GM12878 (cell line): ENCODE measurements around the gene ERICH2. TPM values are rescaled to one million over a fixed set of nuclear protein-coding genes. Genes with fewer than 3 reads are reported as not detected.

ENCODE experiments used
- ATAC-seq: fragments of 200-7000 bp; cut with Tn5 transposase; 3 replicates; pipeline ENCODE4 v1.9.1; 2020; ENCODE audit warnings: mild to moderate bottlenecking, moderate library complexity
- BruUV-seq: library from RNA; stranded (reverse); fragments of 400-500 nt; replicated peaks from 2 replicates; lab custom pipeline; 2021; lab: Mats Ljungman, UMichigan
- CTCF ChIA-PET: fragments of 300-600 bp; sonication (Branson Sonifier 250); formaldehyde crosslinking; extraction: SDS; loops from one replicate; lab custom pipeline; 2021; ENCODE audit warnings: inconsistent platforms; lab: Yijun Ruan, JAX
- POLR2A ChIA-PET: fragments of 350-600 bp; formaldehyde crosslinking; extraction: SDS; loops from one replicate; lab custom pipeline; 2021; ENCODE audit warnings: inconsistent platforms; lab: Charles Lee
- RAD21 ChIA-PET: fragments of 300-600 bp; sonication (Branson Sonifier 250); formaldehyde crosslinking; loops from one replicate; lab custom pipeline; 2023; ENCODE audit warnings: antibody characterized with exemption; ENCODE audit not compliant: unreplicated experiment; lab: Charles Lee
- SMC1A ChIA-PET: fragments of 300-600 bp; sonication (Branson Sonifier 250); formaldehyde crosslinking; loops from one replicate; lab custom pipeline; 2023; ENCODE audit not compliant: unreplicated experiment, uncharacterized antibody; lab: Charles Lee
- DNase-seq: peaks from one replicate; pipeline ENCODE4 v3.0.0-alpha.2; 2011; ENCODE audit warnings: low read depth, low spot score
- FAIRE-seq: peaks from 3 replicates; lab custom pipeline; 2011; peaks lifted over from hg19 to GRCh38; lab: Jason Lieb, UNC
- H2AFZ ChIP-seq: 2 replicates; pipeline ENCODE4 v1.6.0; 2011; ENCODE audit warnings: low read depth, low read length, control low read depth; ENCODE audit not compliant: control insufficient read depth
- H3K27ac ChIP-seq: 2 replicates; pipeline ENCODE4 v1.5.1; 2011; ENCODE audit warnings: control low read depth; ENCODE audit not compliant: control insufficient read depth, insufficient read depth
- H3K27me3 ChIP-seq, 2 experiments: replicated peaks in 1 of 2; 2 replicates each; pipeline versions ENCODE4 v1.6.0 to v1.6.1; 2011; ENCODE audit warnings: low read length in 1 of 2; ENCODE audit not compliant: control insufficient read depth in 2 of 2, insufficient read depth in 2 of 2
- H3K36me3 ChIP-seq, 2 experiments: 2 replicates each; pipeline ENCODE4 v1.5.1; 2011; ENCODE audit warnings: low read length in 1 of 2; ENCODE audit not compliant: control insufficient read depth in 2 of 2, insufficient read depth in 2 of 2
- H3K4me1 ChIP-seq: 2 replicates; pipeline ENCODE4 v1.6.1; 2011; ENCODE audit warnings: mild to moderate bottlenecking, low read length, moderate library complexity, mixed read lengths; ENCODE audit not compliant: control insufficient read depth, insufficient read depth
- H3K4me2 ChIP-seq: 2 replicates; pipeline ENCODE4 v1.6.0; 2011; ENCODE audit warnings: control low read depth; ENCODE audit not compliant: control insufficient read depth, insufficient read depth
- H3K4me3 ChIP-seq: fragments of 200-600 bp; sonication (generic); 2 replicates; pipeline ENCODE4 v1.5.1; 2016
- H3K79me2 ChIP-seq: 2 replicates; pipeline ENCODE4 v1.6.0; 2011; ENCODE audit warnings: low read length; ENCODE audit not compliant: control insufficient read depth, insufficient read depth
- H3K9ac ChIP-seq: 2 replicates; pipeline ENCODE4 v1.8.0; 2011; ENCODE audit warnings: low read length, control low read depth, mixed read lengths; ENCODE audit not compliant: control insufficient read depth, insufficient read depth
- H3K9me3 ChIP-seq: replicated peaks from 3 replicates; pipeline ENCODE4 v1.5.1; 2011; ENCODE audit warnings: mild to moderate bottlenecking, low read length; ENCODE audit not compliant: control insufficient read depth, insufficient read depth
- H4K20me1 ChIP-seq: 2 replicates; pipeline ENCODE4 v1.6.0; 2011; ENCODE audit not compliant: control insufficient read depth, insufficient read depth
- CHD2 ChIP-seq: IDR thresholded peaks from 2 replicates; pipeline ENCODE4 v1.6.1; 2011; ENCODE audit warnings: low read depth, low read length, improper control_type of control experiment, borderline replicate concordance
- FOS ChIP-seq: IDR thresholded peaks from 3 replicates; pipeline ENCODE4 v1.6.1; 2011; ENCODE audit warnings: borderline replicate concordance; ENCODE audit not compliant: insufficient read length; ENCODE audit errors: extremely low read depth
- KDM1A ChIP-seq: fragments of 200-600 bp; sonication (generic); IDR thresholded peaks from 2 replicates; pipeline ENCODE4 v1.6.1; 2016; ENCODE audit warnings: borderline replicate concordance
- NFYA ChIP-seq: IDR thresholded peaks from 2 replicates; pipeline ENCODE4 v1.6.1; 2011; ENCODE audit warnings: low read depth, mild to moderate bottlenecking, low read length, improper control_type of control experiment, borderline replicate concordance
- NR2C1 ChIP-seq: fragments of 450-650 bp; IDR thresholded peaks from 2 replicates; pipeline ENCODE4 v1.6.1; 2017; ENCODE audit warnings: antibody characterized with exemption, mild to moderate bottlenecking, moderate library complexity
- PAX5 ChIP-seq: IDR thresholded peaks from 2 replicates; pipeline ENCODE4 v1.6.1; 2011; ENCODE audit warnings: low read depth, low read length, borderline replicate concordance
- SIX5 ChIP-seq: IDR thresholded peaks from 2 replicates; pipeline ENCODE4 v1.6.1; 2011; ENCODE audit warnings: mild to moderate bottlenecking, low read depth, low read length, moderate library complexity; ENCODE audit not compliant: severe bottlenecking
- STAT3 ChIP-seq: IDR thresholded peaks from 2 replicates; pipeline ENCODE4 v1.6.1; 2011; ENCODE audit warnings: low read depth, low read length, improper control_type of control experiment
- SUZ12 ChIP-seq: fragments of 200-600 bp; sonication (generic); IDR thresholded peaks from one replicate; pipeline ENCODE4 v1.6.1; 2018; ENCODE audit warnings: antibody characterized with exemption, mild to moderate bottlenecking; ENCODE audit not compliant: unreplicated experiment
- YY1 ChIP-seq: IDR thresholded peaks from 2 replicates; pipeline ENCODE4 v1.6.1; 2011; ENCODE audit warnings: low read depth, mild to moderate bottlenecking, low read length
- ZNF622 ChIP-seq: fragments of 450-650 bp; IDR thresholded peaks from 2 replicates; pipeline ENCODE4 v1.6.1; 2017; ENCODE audit warnings: mild to moderate bottlenecking, inconsistent platforms
- ZSCAN29 ChIP-seq: fragments of 450-650 bp; IDR thresholded peaks from 2 replicates; pipeline ENCODE4 v1.6.1; 2017; ENCODE audit warnings: mild to moderate bottlenecking, moderate library complexity
- WGBS: methylation state at CpG from one replicate; pipeline ENCODE4 v1.1.6; 2016; ENCODE audit warnings: low lambda C conversion rate; ENCODE audit not compliant: insufficient replicate concordance, insufficient coverage; ENCODE audit errors: missing lambda C conversion rate; 5-methylcytosine and 5-hydroxymethylcytosine counted together
- in situ Hi-C: fragments of 300-500 bp; cut with MboI; formaldehyde crosslinking; loops from 9 replicates; pipeline ENCODE4 v1.14.3; 2018; ENCODE audit warnings: mixed read lengths
- intact Hi-C: fragments of 100-400 bp; cut with micrococcal nuclease; formaldehyde crosslinking; loops from one replicate; pipeline ENCODE4 v1.14.2; 2022; ENCODE audit not compliant: unreplicated experiment
- polyA plus RNA-seq, 11 experiments: library from polyadenylated mRNA; depleted of rRNA in 4 of 11; unstranded in 6 of 11; stranded (reverse) in 5 of 11; fragments of >200 nt; fragmentation: Nextera tagmentation in 4 of 11; fragmentation: Illumina TruSeq in 1 of 11; extraction: Ambion mirVana in 4 of 11; extraction: Trizol in 1 of 11; gene quantifications; 1 replicate in 1 of 11; 2 replicates in 10 of 11; pipeline versions ENCODE4 v1.2.1 to v1.2.3, GENCODE V29; 2011 to 2016; ENCODE audit warnings: inconsistent platforms in 2 of 11, missing spikeins in 2 of 11, low read depth in 1 of 11
- total RNA-seq, 4 experiments: library from RNA; depleted of rRNA in 3 of 4; stranded (reverse); fragments of >200 nt in 3 of 4; fragmentation: Illumina TruSeq in 1 of 4; extraction: Trizol in 1 of 4; gene quantifications; 2 replicates each; pipeline versions ENCODE4 v1.2.1 to v1.2.3, GENCODE V29; 2013 to 2021
- TF ChIP-seq, protein P1 (sequence below): fragments of 450-650 bp; IDR thresholded peaks from 2 replicates; pipeline ENCODE4 v1.6.1; 2014; ENCODE audit warnings: mild to moderate bottlenecking
- TF ChIP-seq, protein P2 (sequence below): fragments of 450-650 bp; formaldehyde crosslinking; IDR thresholded peaks from 2 replicates; pipeline ENCODE4 v1.4.0; 2020; ENCODE audit warnings: mild to moderate bottlenecking, moderate library complexity
- TF ChIP-seq, protein P3 (sequence below): IDR thresholded peaks from 2 replicates; pipeline ENCODE4 v1.6.1; 2011; ENCODE audit warnings: low read depth, low read length, improper control_type of control experiment, borderline replicate concordance

Gene ERICH2
- total and polyA plus RNA-seq, 10 of the 15 experiments (the other 5 are each of a cell fraction or from before 2014, with no cell fraction given): not detected

DNA sequence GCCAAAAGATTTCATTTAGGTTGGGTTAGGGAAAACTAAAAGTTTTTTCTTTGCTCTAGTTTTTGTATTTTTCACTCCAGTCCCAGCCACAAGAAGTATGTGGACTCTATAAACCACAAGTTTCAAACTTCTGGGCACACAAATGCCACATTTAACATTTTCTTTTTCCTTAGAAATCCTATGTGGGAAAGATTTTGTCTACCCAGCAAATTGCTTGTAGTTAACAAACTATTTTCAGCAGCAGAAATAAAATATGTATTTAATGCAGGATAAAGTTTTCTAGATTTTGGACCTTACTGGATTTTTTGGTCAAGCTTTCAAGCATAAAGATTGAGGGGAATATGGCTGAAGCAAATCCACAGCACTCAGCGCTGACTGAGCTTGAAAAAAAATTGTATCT, 9.1 kb downstream of the ERICH2 start (continued):
- TF ChIP-seq YY1: no peak
- no peak for TF ChIP-seq FOS
- TF ChIP-seq, protein P1, sequence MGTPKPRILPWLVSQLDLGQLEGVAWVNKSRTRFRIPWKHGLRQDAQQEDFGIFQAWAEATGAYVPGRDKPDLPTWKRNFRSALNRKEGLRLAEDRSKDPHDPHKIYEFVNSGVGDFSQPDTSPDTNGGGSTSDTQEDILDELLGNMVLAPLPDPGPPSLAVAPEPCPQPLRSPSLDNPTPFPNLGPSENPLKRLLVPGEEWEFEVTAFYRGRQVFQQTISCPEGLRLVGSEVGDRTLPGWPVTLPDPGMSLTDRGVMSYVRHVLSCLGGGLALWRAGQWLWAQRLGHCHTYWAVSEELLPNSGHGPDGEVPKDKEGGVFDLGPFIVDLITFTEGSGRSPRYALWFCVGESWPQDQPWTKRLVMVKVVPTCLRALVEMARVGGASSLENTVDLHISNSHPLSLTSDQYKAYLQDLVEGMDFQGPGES: no peak

DNA sequence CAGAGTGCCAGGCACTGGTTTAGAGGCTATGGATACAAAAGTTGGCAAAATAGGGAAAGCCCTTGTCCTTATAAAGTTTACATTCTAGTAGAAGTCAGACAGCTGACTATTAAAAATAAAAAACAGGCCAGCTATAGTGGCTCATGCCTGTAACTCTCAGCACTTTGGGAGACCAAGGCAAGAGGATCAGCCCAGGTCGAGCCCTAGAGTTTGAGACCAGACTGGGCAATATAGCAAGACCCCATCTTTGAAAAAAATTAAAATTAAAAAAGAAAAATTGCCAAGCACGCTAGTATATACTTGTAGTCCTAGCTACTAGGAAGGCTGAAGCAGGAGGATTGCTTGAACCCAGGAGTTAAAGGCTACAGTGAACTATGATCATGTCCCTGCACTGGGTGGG, 12.5 kb downstream of the ERICH2 start:
- ChIA-PET POLR2A (no interaction called here), CTCF (interaction anchor here (1.4 kb wide), 1 partner anchor 34 kb away, joined by 4 read pairs; the partner anchor contains the start of gene GAD1), SMC1A (interaction anchor here (1.3 kb wide), 1 partner anchor 241 kb away, joined by 3 read pairs; no protein-coding TSS in a partner anchor), RAD21 (no interaction called here)
- H3K4me2 ChIP-seq: no peak overlapping the region
- no peak overlapping the region for H3K27ac ChIP-seq
- no peak overlapping the region for H3K4me3 ChIP-seq
- no peaks in the 10 kb centered on the region for H3K27me3 ChIP-seq
- H3K79me2 ChIP-seq: no peaks in the 10 kb centered on the region
- WGBS: 11% methylated on average over 2 of the region's 2 CpGs
- no peaks in the 10 kb centered on the region for H4K20me1 ChIP-seq
- H3K36me3 ChIP-seq: no peaks in the 10 kb centered on the region
- H3K4me1 ChIP-seq: no peaks in the 10 kb centered on the region
- H3K9ac ChIP-seq: no peak overlapping the region
- BruUV-seq: no TSS peak
- no peak overlapping the region for H2AFZ ChIP-seq
- intact Hi-C loops: no loop called here
- FAIRE-seq (no peak), DNase-seq (no peak), ATAC-seq (no peak)
- H3K9me3 ChIP-seq: no peaks in the 10 kb centered on the region
- in situ Hi-C loops: no loop called here
- TF ChIP-seq, protein P2, sequence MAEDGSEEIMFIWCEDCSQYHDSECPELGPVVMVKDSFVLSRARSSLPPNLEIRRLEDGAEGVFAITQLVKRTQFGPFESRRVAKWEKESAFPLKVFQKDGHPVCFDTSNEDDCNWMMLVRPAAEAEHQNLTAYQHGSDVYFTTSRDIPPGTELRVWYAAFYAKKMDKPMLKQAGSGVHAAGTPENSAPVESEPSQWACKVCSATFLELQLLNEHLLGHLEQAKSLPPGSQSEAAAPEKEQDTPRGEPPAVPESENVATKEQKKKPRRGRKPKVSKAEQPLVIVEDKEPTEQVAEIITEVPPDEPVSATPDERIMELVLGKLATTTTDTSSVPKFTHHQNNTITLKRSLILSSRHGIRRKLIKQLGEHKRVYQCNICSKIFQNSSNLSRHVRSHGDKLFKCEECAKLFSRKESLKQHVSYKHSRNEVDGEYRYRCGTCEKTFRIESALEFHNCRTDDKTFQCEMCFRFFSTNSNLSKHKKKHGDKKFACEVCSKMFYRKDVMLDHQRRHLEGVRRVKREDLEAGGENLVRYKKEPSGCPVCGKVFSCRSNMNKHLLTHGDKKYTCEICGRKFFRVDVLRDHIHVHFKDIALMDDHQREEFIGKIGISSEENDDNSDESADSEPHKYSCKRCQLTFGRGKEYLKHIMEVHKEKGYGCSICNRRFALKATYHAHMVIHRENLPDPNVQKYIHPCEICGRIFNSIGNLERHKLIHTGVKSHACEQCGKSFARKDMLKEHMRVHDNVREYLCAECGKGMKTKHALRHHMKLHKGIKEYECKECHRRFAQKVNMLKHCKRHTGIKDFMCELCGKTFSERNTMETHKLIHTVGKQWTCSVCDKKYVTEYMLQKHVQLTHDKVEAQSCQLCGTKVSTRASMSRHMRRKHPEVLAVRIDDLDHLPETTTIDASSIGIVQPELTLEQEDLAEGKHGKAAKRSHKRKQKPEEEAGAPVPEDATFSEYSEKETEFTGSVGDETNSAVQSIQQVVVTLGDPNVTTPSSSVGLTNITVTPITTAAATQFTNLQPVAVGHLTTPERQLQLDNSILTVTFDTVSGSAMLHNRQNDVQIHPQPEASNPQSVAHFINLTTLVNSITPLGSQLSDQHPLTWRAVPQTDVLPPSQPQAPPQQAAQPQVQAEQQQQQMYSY (CRISPR knock-in tag): no peak
- TF ChIP-seq NFYA (no peak), KDM1A (no peak), PAX5 (no peak), ZSCAN29 (no peak), NR2C1 (no peak), SUZ12 (no peak), CHD2 (no peak), STAT3 (no peak), ZNF622 (no peak), SIX5 (no peak)
- TF ChIP-seq, protein P3, sequence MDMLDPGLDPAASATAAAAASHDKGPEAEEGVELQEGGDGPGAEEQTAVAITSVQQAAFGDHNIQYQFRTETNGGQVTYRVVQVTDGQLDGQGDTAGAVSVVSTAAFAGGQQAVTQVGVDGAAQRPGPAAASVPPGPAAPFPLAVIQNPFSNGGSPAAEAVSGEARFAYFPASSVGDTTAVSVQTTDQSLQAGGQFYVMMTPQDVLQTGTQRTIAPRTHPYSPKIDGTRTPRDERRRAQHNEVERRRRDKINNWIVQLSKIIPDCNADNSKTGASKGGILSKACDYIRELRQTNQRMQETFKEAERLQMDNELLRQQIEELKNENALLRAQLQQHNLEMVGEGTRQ: no peak
